Stimulated activated naive CD8-positive, alpha-beta T cell treated with anti-CD3 and anti-CD28 coated beads, Interleukin-15, Interleukin-2, amounts not matched to agents 100 ng/mL and 50 ng/mL, for 24 hours (primary cell): Measurements from ENCODE around the gene NR6A1.

Experiments used
- H3K27ac Mint-ChIP-seq: one replicate; pipeline ENCODE4 v1.8.0; 2021; ENCODE audit warnings: mild to moderate bottlenecking, mixed read lengths
- H3K27me3 Mint-ChIP-seq: one replicate; pipeline ENCODE4 v1.8.0; 2021; ENCODE audit warnings: mixed read lengths
- H3K36me3 Mint-ChIP-seq: one replicate; pipeline ENCODE4 v1.8.0; 2021; ENCODE audit warnings: low read depth, mixed read lengths
- H3K4me1 Mint-ChIP-seq: one replicate; pipeline ENCODE4 v1.8.0; 2021; ENCODE audit warnings: low read depth, mixed read lengths
- H3K4me3 Mint-ChIP-seq: one replicate; pipeline ENCODE4 v1.8.0; 2021; ENCODE audit warnings: mild to moderate bottlenecking, mixed read lengths
- H3K9me3 Mint-ChIP-seq: one replicate; pipeline ENCODE4 v1.8.0; 2021; ENCODE audit warnings: mixed read lengths

Gene NR6A1

GRCh38 chr9:124593200-124593599 lies 177.9 kb downstream of the NR6A1 start:
- Mint-ChIP-seq H3K4me3 (no peak overlapping the region), H3K36me3 (no peaks in the 10 kb centered on the region), H3K4me1 (no peaks in the 10 kb centered on the region), H3K27ac (no peak overlapping the region), H3K9me3 (no peaks in the 10 kb centered on the region), H3K27me3 (peaks cover 19% of the 10 kb centered on the region)

DNA sequence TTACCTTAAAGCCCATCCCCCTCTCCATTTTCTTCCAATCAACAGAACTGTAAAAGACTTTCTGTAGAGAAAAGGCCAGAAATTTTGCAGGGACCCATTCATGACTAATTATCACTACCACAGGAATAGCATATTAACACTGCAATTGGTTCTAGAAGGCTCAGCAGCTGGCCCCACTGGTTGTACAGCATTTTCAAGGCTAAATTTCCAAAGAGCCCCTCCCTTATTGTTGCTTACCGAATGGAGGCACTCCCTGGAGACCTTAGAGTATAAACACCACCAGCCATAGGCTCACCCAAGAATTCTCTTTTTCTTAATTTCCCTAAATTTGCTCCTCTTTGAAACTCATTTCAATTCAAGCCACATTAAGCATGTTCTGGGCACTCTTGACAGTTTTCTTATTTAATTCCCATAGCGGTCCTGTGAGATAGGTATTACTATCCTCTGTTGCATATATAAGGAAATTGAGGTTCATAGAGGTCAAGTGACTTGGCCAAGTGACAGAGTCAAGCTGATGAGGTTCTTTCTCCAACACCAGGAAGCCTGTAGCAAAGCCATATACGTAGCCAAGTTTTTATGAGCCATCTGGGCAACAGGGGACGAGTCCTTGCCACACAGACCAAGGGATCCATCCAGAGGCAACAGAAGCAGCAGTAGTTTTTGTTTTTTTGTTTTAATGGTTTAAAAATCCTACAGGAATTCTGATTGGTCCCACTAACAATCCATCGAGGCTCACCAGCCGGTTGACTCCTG lies 180.0 kb downstream of the NR6A1 start:
- Mint-ChIP-seq H3K36me3 (no peaks in the 10 kb centered on the region), H3K4me1 (no peaks in the 10 kb centered on the region), H3K9me3 (no peaks in the 10 kb centered on the region), H3K27me3 (peaks cover 12% of the 10 kb centered on the region), H3K27ac (no peak overlapping the region), H3K4me3 (no peak overlapping the region)

GRCh38 chr9:124584631-124585030 lies 186.5 kb downstream of the NR6A1 start:
- Mint-ChIP-seq H3K4me1 (no peaks in the 10 kb centered on the region), H3K9me3 (no peaks in the 10 kb centered on the region), H3K4me3 (no peak overlapping the region), H3K27ac (no peak overlapping the region), H3K36me3 (no peaks in the 10 kb centered on the region), H3K27me3 (no peaks in the 10 kb centered on the region)

DNA sequence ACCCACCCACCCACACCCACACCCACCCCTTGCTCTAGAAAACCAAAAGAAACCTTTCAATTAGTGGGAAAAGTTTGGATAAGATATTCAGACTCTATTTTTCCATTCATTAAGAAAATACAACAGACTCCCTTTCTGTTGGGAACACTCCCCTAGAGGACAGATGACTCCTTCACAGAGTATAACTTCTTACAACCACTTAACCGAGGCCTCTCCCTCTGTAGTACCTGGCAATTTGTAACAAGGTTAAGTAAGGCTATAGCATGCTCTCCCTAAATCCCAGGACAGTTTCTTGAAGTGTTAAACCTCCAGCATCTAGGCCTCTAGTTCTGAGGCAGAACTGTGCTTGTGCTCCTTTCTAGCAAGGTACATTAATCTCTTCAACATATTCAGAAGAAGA lies 188.0 kb downstream of the NR6A1 start:
- Mint-ChIP-seq H3K36me3 (no peaks in the 10 kb centered on the region), H3K9me3 (no peaks in the 10 kb centered on the region), H3K27me3 (peaks cover 4% of the 10 kb centered on the region), H3K4me3 (no peak overlapping the region), H3K4me1 (no peaks in the 10 kb centered on the region), H3K27ac (no peak overlapping the region)

DNA sequence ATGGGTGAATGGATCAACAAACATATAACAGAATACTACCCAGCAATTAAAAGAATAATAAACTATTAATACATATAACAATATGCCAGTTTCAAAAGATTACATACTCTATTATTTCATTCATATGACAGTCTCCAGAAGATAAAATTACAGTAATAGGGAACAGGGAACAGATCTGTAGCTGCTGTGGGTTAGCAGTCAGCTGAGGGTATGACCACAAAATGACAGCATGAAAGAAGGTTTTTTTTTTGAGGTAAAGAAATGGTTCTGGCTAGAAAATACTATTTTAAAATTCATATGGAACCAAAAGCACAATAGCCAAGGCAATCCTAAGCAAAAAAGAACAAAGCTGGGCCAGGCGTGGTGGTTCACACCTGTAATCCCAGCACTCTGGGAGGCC lies 190.9 kb downstream of the NR6A1 start:
- H3K27me3 Mint-ChIP-seq = peaks cover 4% of the 10 kb centered on the region
- no peak overlapping the region for H3K27ac Mint-ChIP-seq
- no peaks in the 10 kb centered on the region for H3K9me3 Mint-ChIP-seq
- no peak overlapping the region for H3K4me3 Mint-ChIP-seq
- no peaks in the 10 kb centered on the region for H3K4me1 Mint-ChIP-seq
- no peaks in the 10 kb centered on the region for H3K36me3 Mint-ChIP-seq

GRCh38 chr9:124576751-124577150 lies 194.4 kb downstream of the NR6A1 start:
- peaks cover 4% of the 10 kb centered on the region for H3K27me3 Mint-ChIP-seq
- no peaks in the 10 kb centered on the region for H3K4me1 Mint-ChIP-seq
- H3K27ac Mint-ChIP-seq = no peak overlapping the region
- H3K9me3 Mint-ChIP-seq = no peaks in the 10 kb centered on the region
- H3K36me3 Mint-ChIP-seq = no peaks in the 10 kb centered on the region
- H3K4me3 Mint-ChIP-seq = no peak overlapping the region

- no peaks in the 10 kb centered on the region for H3K36me3 Mint-ChIP-seq
- no peaks in the 10 kb centered on the region for H3K4me1 Mint-ChIP-seq
- peaks cover 4% of the 10 kb centered on the region for H3K27me3 Mint-ChIP-seq
- H3K4me3 Mint-ChIP-seq = no peak overlapping the region
- no peak overlapping the region for H3K27ac Mint-ChIP-seq
- no peaks in the 10 kb centered on the region for H3K9me3 Mint-ChIP-seq
Measured at GRCh38 chr9:124574534-124575375, 196.4 kb downstream of the NR6A1 start.

- H3K4me1 Mint-ChIP-seq = no peaks in the 10 kb centered on the region
- H3K27me3 Mint-ChIP-seq = peaks cover 4% of the 10 kb centered on the region
- H3K27ac Mint-ChIP-seq = no peak overlapping the region
- H3K4me3 Mint-ChIP-seq = no peak overlapping the region
- no peaks in the 10 kb centered on the region for H3K36me3 Mint-ChIP-seq
- no peaks in the 10 kb centered on the region for H3K9me3 Mint-ChIP-seq
Measured at GRCh38 chr9:124570942-124571666, 200.0 kb downstream of the NR6A1 start.

DNA sequence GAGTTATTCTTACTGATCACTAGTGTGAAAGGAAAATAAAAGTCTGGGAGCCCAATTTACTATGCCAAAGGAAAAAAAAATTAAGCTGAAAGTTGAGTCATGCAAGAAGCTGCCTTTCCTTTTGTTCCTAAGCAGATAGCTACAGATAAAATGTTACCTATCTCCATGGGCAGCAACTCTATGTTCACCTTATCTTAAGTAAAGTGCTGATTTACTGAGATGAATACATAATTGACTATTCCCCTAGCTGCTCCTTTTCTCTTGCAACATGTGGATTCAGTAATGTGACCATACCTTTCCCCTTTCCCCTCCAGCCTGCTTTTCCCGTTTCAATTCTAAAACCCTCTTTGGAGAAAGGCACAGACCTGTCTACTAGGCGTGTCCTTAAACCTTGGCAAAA lies 201.2 kb downstream of the NR6A1 start:
- Mint-ChIP-seq H3K27ac (no peak overlapping the region), H3K27me3 (peaks cover 4% of the 10 kb centered on the region), H3K4me1 (no peaks in the 10 kb centered on the region), H3K9me3 (no peaks in the 10 kb centered on the region), H3K36me3 (no peaks in the 10 kb centered on the region), H3K4me3 (no peak overlapping the region)

GRCh38 chr9:124567362-124567761 lies 203.7 kb downstream of the NR6A1 start:
- H3K27ac Mint-ChIP-seq = no peak overlapping the region
- no peaks in the 10 kb centered on the region for H3K9me3 Mint-ChIP-seq
- H3K27me3 Mint-ChIP-seq = peaks cover 4% of the 10 kb centered on the region
- no peak overlapping the region for H3K4me3 Mint-ChIP-seq
- no peaks in the 10 kb centered on the region for H3K4me1 Mint-ChIP-seq
- H3K36me3 Mint-ChIP-seq = no peaks in the 10 kb centered on the region

GRCh38 chr9:124562328-124562727 lies 208.8 kb downstream of the NR6A1 start:
- Mint-ChIP-seq H3K27ac (no peak overlapping the region), H3K4me3 (no peak overlapping the region), H3K9me3 (no peaks in the 10 kb centered on the region), H3K36me3 (no peaks in the 10 kb centered on the region), H3K4me1 (no peaks in the 10 kb centered on the region), H3K27me3 (peaks cover 4% of the 10 kb centered on the region)

- Mint-ChIP-seq H3K4me1 (no peaks in the 10 kb centered on the region), H3K27ac (no peak overlapping the region), H3K36me3 (no peaks in the 10 kb centered on the region), H3K9me3 (no peaks in the 10 kb centered on the region), H3K27me3 (no peaks in the 10 kb centered on the region), H3K4me3 (no peak overlapping the region)
Measured at GRCh38 chr9:124559871-124560270, 211.2 kb downstream of the NR6A1 start.

- Mint-ChIP-seq H3K4me1 (no peaks in the 10 kb centered on the region), H3K27ac (no peak overlapping the region), H3K36me3 (no peaks in the 10 kb centered on the region), H3K9me3 (no peaks in the 10 kb centered on the region), H3K27me3 (no peaks in the 10 kb centered on the region), H3K4me3 (no peak overlapping the region)
Measured at GRCh38 chr9:124558777-124559470, 212.2 kb downstream of the NR6A1 start.

DNA sequence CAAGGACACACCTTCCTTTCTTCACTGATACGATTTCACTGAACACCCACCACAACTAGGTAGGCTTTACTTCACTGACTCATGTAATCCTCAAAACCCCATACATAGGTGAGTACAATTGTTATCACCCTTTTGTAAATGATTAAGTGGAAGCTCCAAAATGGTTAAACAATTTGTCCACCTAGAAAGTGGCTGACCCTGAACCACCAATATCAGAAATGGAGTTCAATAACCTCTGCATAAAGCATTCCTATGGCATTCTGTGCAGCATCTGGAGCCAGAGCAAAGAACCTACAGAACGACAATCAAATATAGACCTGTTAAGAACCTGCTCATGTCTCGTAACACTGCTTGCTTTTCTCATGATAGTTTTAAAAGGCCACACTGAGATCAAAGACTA lies 213.2 kb downstream of the NR6A1 start:
- Mint-ChIP-seq H3K27me3 (no peaks in the 10 kb centered on the region), H3K27ac (no peak overlapping the region), H3K36me3 (no peaks in the 10 kb centered on the region), H3K9me3 (no peaks in the 10 kb centered on the region), H3K4me1 (no peaks in the 10 kb centered on the region), H3K4me3 (no peak overlapping the region)

GRCh38 chr9:124555043-124555442 lies 216.1 kb downstream of the NR6A1 start:
- Mint-ChIP-seq H3K27me3 (no peaks in the 10 kb centered on the region), H3K9me3 (no peaks in the 10 kb centered on the region), H3K4me1 (no peaks in the 10 kb centered on the region), H3K4me3 (no peak overlapping the region), H3K36me3 (no peaks in the 10 kb centered on the region), H3K27ac (no peak overlapping the region)
